SK-N-SH treated with all-trans-retinoic acid at 6 μM for 48 hours (cell line): Measurements from ENCODE around the gene ADAMTSL3.

Source experiments
- CSDC2 ChIP-seq: fragments of 250-450 bp; sonication (Bioruptor Pico); IDR thresholded peaks from 2 replicates; pipeline ENCODE4 v1.5.0; 2020; ENCODE audit warnings: mild to moderate bottlenecking, moderate library complexity
- GLIS3 ChIP-seq: fragments of 250-450 bp; sonication (Bioruptor Pico); IDR thresholded peaks from 2 replicates; pipeline ENCODE4 v1.5.0; 2020; ENCODE audit warnings: mild to moderate bottlenecking, moderate library complexity
- PATZ1 ChIP-seq: fragments of 250-450 bp; sonication (Bioruptor Pico); IDR thresholded peaks from 2 replicates; pipeline ENCODE4 v1.8.0; 2020; ENCODE audit warnings: mild to moderate bottlenecking, moderate library complexity, borderline replicate concordance
- RARB ChIP-seq: fragments of 250-450 bp; sonication (Bioruptor Pico); IDR thresholded peaks from 2 replicates; pipeline ENCODE4 v1.8.0; 2021; ENCODE audit warnings: mild to moderate bottlenecking, moderate library complexity
- SNAI2 ChIP-seq: fragments of 250-450 bp; sonication (Bioruptor Pico); IDR thresholded peaks from 2 replicates; pipeline ENCODE4 v1.5.0; 2020; ENCODE audit warnings: mild to moderate bottlenecking, moderate library complexity
- TCF4 ChIP-seq: fragments of 250-450 bp; sonication (Bioruptor Pico); IDR thresholded peaks from 2 replicates; pipeline ENCODE4 v1.8.0; 2021; ENCODE audit warnings: mild to moderate bottlenecking, moderate library complexity, borderline replicate concordance
- ZFP3 ChIP-seq: fragments of 250-450 bp; sonication (Bioruptor Pico); IDR thresholded peaks from 2 replicates; pipeline ENCODE4 v1.5.0; 2020; ENCODE audit warnings: mild to moderate bottlenecking, moderate library complexity
- ZNF565 ChIP-seq: fragments of 450-650 bp; formaldehyde crosslinking; conservative IDR thresholded peaks from 2 replicates; pipeline ENCODE4 v1.5.0; 2020; ENCODE audit warnings: low read depth, mild to moderate bottlenecking, moderate library complexity

- no peak for TF ChIP-seq ZFP3 (CRISPR knock-in tag)
- TF ChIP-seq PATZ1 (CRISPR knock-in tag) = no peak
- no peak for TF ChIP-seq SNAI2 (CRISPR knock-in tag)
- TF ChIP-seq CSDC2 (CRISPR knock-in tag) = no peak
- no peak for TF ChIP-seq GLIS3 (CRISPR knock-in tag)
- no peak for TF ChIP-seq ZNF565
- TF ChIP-seq TCF4 (CRISPR knock-in tag) = no peak
- no peak for TF ChIP-seq RARB (CRISPR knock-in tag)
These were observed 273.9 kb downstream of the ADAMTSL3 start for GRCh38 chr15:83927704-83928391.
